Transverse colon (tissue), 4 donors: Measurements from ENCODE around the gene RABGAP1L.

Experiments
- CTCF ChIP-seq, 5 experiments: fragments of 200-600 bp in 3 of 5; fragments of 450-650 bp in 2 of 5; sonication (generic) in 3 of 5; IDR thresholded peaks; 1 replicate in 2 of 5; 2 replicates in 3 of 5; pipeline ENCODE4 v1.5.1; 2016 to 2017; ENCODE audit warnings: antibody characterized with exemption in 5 of 5, inconsistent platforms in 3 of 5, mild to moderate bottlenecking in 2 of 5, moderate library complexity in 1 of 5
- POLR2AphosphoS5 ChIP-seq, 3 donors: sonication (generic); formaldehyde crosslinking; IDR thresholded peaks; one replicate each; pipeline ENCODE4 v1.6.1; 2016; ENCODE audit warnings: antibody characterized with exemption in 3 of 3

- no peak for TF ChIP-seq CTCF (IDR thresholded peaks at IDR 0.05)
- no peak for TF ChIP-seq POLR2AphosphoS5 (IDR thresholded peaks at IDR 0.05)
Observed at GRCh38 chr1:174789399-174789798, 630.1 kb downstream of the RABGAP1L start.
